Endodermal cell (in vitro differentiated cells): ENCODE results near the gene ELOVL3. TPM values are rescaled to one million over a fixed set of nuclear protein-coding genes. Genes with fewer than 3 reads are reported as not detected.

ENCODE experiments used
- DNase-seq: peaks from one replicate; pipeline ENCODE4 v3.0.0-alpha.2; 2017
- H3K27ac ChIP-seq: 2 replicates; pipeline ENCODE4 v1.5.1; 2013; ENCODE audit warnings: mild to moderate bottlenecking, low read depth, low read length, moderate library complexity
- H3K27me3 ChIP-seq: 2 replicates; pipeline ENCODE4 v1.6.1; 2013; ENCODE audit warnings: mild to moderate bottlenecking, low read length, moderate library complexity; ENCODE audit not compliant: insufficient read depth, control insufficient read depth, poor library complexity, severe bottlenecking
- H3K36me3 ChIP-seq: 2 replicates; pipeline ENCODE4 v1.7.0; 2013; ENCODE audit warnings: mild to moderate bottlenecking, low read length, moderate library complexity; ENCODE audit not compliant: control insufficient read depth, insufficient read depth
- H3K4me1 ChIP-seq: one replicate; pipeline ENCODE4 v1.7.0; 2013; ENCODE audit warnings: low read length; ENCODE audit not compliant: control insufficient read depth, insufficient read depth
- H3K4me3 ChIP-seq: 2 replicates; pipeline ENCODE4 v1.5.1; 2013; ENCODE audit warnings: mild to moderate bottlenecking, low read length, moderate library complexity
- H3K9ac ChIP-seq: 2 replicates; pipeline ENCODE4 v1.6.1; 2013; ENCODE audit warnings: mild to moderate bottlenecking, low read length, moderate library complexity; ENCODE audit not compliant: poor library complexity, severe bottlenecking; ENCODE audit errors: extremely low read depth
- H3K9me3 ChIP-seq: 2 replicates; pipeline ENCODE4 v1.6.1; 2013; ENCODE audit warnings: mild to moderate bottlenecking, low read length, moderate library complexity; ENCODE audit not compliant: control insufficient read depth
- H3K27ac Mint-ChIP-seq: 2 replicates; pipeline ENCODE4 v1.8.0; 2020; ENCODE audit warnings: mixed read lengths
- H3K27me3 Mint-ChIP-seq: 2 replicates; pipeline ENCODE4 v1.8.0; 2021; ENCODE audit warnings: mild to moderate bottlenecking, mixed read lengths; ENCODE audit not compliant: insufficient read depth
- H3K36me3 Mint-ChIP-seq: 2 replicates; pipeline ENCODE4 v1.8.0; 2020; ENCODE audit warnings: low read depth, mixed read lengths
- H3K4me1 Mint-ChIP-seq: 2 replicates; pipeline ENCODE4 v1.8.0; 2020; ENCODE audit warnings: mixed read lengths
- H3K4me3 Mint-ChIP-seq: 2 replicates; pipeline ENCODE4 v1.8.0; 2020; ENCODE audit warnings: mild to moderate bottlenecking, moderate library complexity, mixed read lengths
- H3K9me3 Mint-ChIP-seq: 2 replicates; pipeline ENCODE4 v1.8.0; 2020; ENCODE audit warnings: mild to moderate bottlenecking, mixed read lengths
- WGBS, 2 experiments: methylation state at CpG; one replicate each; pipeline versions ENCODE4 v1.1.5 to v1.1.7; 2013; ENCODE audit warnings: missing lambda C conversion rate in 2 of 2, mixed read lengths in 1 of 2; ENCODE audit not compliant: insufficient coverage in 1 of 2, insufficient read length in 1 of 2; 5-methylcytosine and 5-hydroxymethylcytosine counted together
- total RNA-seq, 2 donors: library from RNA; stranded (reverse); fragmentation: NEBNext Ultra II Directional in 1 of 2; extraction: Animal tissue kit (Norgen Biotek cat#: 25700) in 1 of 2; gene quantifications; 2 replicates in 1 of 2; 3 replicates in 1 of 2; pipeline ENCODE4 v1.2.1, GENCODE V29; 2021
- TF ChIP-seq, protein P1 (sequence below): fragments of 200-600 bp; sonication (generic); conservative IDR thresholded peaks from 2 replicates; pipeline ENCODE4 v1.5.0; 2021; ENCODE audit warnings: antibody characterized with exemption, mild to moderate bottlenecking

ELOVL3 gene
- total RNA-seq, 2 donors from 2014 or later = not detected

DNA sequence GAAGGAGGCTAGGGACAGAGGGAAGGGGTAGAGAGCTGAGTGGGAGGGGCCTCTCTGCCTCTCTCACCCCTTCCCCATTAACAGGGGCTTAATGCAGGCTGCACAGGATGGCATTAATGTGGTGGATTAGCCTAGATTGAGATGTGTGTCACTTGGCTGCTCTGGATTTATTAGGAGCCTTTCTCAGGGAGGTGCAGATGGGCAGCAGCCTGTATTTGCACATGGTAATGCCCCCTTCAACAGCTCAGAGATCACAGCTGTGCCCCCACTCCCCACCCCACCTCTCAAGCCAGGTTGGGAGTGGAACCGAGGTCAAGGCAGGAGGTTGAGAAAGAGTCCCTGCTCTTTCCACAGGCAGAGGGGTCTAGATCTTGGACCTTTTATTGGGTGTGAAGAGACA, 7.9 kb downstream of the ELOVL3 start:
- Histone ChIP-seq H3K27me3 (peaks cover 98% of the 10 kb centered on the region), H3K36me3 (no peaks in the 10 kb centered on the region), H3K4me3 (no peak overlapping the region), H3K9me3 (no peaks in the 10 kb centered on the region), H3K4me1 (no peaks in the 10 kb centered on the region), H3K9ac (no peak overlapping the region), H3K27ac (no peak overlapping the region)
- WGBS, 2 experiments = 60% methylated on average over 1 of the region's 1 CpG; no CpG with 5 or more reads in 1 of the 2 experiments
- TF ChIP-seq, protein P1, sequence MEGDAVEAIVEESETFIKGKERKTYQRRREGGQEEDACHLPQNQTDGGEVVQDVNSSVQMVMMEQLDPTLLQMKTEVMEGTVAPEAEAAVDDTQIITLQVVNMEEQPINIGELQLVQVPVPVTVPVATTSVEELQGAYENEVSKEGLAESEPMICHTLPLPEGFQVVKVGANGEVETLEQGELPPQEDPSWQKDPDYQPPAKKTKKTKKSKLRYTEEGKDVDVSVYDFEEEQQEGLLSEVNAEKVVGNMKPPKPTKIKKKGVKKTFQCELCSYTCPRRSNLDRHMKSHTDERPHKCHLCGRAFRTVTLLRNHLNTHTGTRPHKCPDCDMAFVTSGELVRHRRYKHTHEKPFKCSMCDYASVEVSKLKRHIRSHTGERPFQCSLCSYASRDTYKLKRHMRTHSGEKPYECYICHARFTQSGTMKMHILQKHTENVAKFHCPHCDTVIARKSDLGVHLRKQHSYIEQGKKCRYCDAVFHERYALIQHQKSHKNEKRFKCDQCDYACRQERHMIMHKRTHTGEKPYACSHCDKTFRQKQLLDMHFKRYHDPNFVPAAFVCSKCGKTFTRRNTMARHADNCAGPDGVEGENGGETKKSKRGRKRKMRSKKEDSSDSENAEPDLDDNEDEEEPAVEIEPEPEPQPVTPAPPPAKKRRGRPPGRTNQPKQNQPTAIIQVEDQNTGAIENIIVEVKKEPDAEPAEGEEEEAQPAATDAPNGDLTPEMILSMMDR = no peak
- H3K27me3 Mint-ChIP-seq = peaks cover 97% of the 10 kb centered on the region
- no peak overlapping the region for H3K4me3 Mint-ChIP-seq
- H3K27ac Mint-ChIP-seq = no peak overlapping the region
- no peak for DNase-seq
- no peaks in the 10 kb centered on the region for H3K36me3 Mint-ChIP-seq
- no peaks in the 10 kb centered on the region for H3K4me1 Mint-ChIP-seq
- H3K9me3 Mint-ChIP-seq = no peaks in the 10 kb centered on the region

DNA sequence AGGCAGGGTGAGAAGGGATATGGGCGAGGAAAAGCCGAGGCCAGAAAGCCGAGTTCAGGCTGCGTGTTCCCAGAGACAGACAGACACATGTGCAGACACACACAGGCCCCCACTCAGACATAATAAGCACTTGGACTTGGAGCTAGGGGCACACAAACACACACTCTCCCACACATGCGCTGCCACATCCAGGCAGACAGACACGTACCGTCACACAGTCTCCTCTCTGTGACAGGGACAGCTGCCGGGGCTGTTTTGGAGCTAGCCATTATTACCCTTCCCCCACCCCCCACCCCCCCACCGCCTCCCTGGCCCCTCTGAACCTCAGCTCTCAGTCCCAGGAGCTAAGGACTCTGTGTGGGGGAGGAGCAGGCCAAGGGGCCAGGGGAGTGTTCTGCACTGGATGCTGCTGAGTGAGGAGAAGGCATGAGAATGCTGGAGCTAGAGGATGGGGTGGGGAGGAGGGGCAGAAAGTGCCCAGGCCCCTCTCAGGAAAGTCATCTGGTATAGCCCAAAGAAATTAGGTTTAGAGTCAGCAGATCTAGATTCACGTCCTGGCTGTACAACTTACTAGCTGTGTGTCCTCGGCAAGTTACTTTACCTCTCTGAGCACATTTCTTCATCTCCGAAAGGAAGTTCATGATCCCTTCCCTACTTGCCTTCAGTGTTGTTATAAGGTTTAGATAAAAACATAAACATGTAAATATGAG, 8.9 kb downstream of the ELOVL3 start:
- 60 to 77% methylated on average over 6 to 10 of the region's 12 CpGs for WGBS, 2 experiments
- Mint-ChIP-seq H3K36me3 (no peaks in the 10 kb centered on the region), H3K27me3 (peaks cover 97% of the 10 kb centered on the region), H3K4me3 (no peak overlapping the region), H3K4me1 (no peaks in the 10 kb centered on the region), H3K27ac (no peak overlapping the region), H3K9me3 (no peaks in the 10 kb centered on the region)
- Histone ChIP-seq H3K27ac (no peak overlapping the region), H3K4me1 (no peaks in the 10 kb centered on the region), H3K4me3 (no peak overlapping the region), H3K9me3 (no peaks in the 10 kb centered on the region), H3K9ac (no peak overlapping the region), H3K27me3 (peaks cover 98% of the 10 kb centered on the region), H3K36me3 (no peaks in the 10 kb centered on the region)
- TF ChIP-seq, protein P1 = no peak
- DNase-seq = no peak

DNA sequence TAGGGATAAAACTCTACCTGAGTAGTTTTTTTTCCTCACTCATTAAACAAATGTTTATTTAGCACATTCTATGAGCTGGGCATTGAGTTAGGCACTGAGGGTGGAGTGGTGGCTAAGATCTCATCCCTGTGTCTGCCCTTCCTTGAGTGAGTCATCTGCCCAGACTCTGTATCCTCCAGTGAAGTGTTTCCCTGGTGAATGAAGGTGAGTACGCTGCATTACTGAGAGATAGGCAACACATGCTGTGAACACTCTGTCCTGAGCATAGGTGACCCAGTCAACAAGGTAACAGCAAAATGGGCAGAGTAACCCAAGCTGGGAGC, 9.5 kb downstream of the ELOVL3 start:
- no peaks in the 10 kb centered on the region for H3K9me3 Mint-ChIP-seq
- Histone ChIP-seq H3K9me3 (no peaks in the 10 kb centered on the region), H3K27ac (no peak overlapping the region), H3K36me3 (no peaks in the 10 kb centered on the region), H3K27me3 (peaks cover 98% of the 10 kb centered on the region), H3K4me1 (no peaks in the 10 kb centered on the region), H3K9ac (no peak overlapping the region), H3K4me3 (no peak overlapping the region)
- H3K27me3 Mint-ChIP-seq = peaks cover 97% of the 10 kb centered on the region
- H3K27ac Mint-ChIP-seq = no peak overlapping the region
- TF ChIP-seq, protein P1 = no peak
- WGBS, 2 experiments = 91 to 100% methylated on average over 1 of the region's 1 CpG
- H3K4me3 Mint-ChIP-seq = no peak overlapping the region
- no peak for DNase-seq
- H3K36me3 Mint-ChIP-seq = no peaks in the 10 kb centered on the region
- H3K4me1 Mint-ChIP-seq = peaks cover 3% of the 10 kb centered on the region
